Right lobe of liver (tissue), 6 donors: ENCODE measurements around the gene DMWD. TPM values are rescaled to one million over a fixed set of nuclear protein-coding genes. Genes with fewer than 3 reads are reported as not detected.

Experiments
- ATAC-seq, 4 donors: fragments of 200-7000 bp; cut with Tn5 transposase; one replicate each; pipeline ENCODE4 v1.9.1; 2020; ENCODE audit warnings: mild to moderate bottlenecking in 4 of 4, moderate library complexity in 4 of 4
- DNase-seq, 3 donors: peaks; one replicate each; pipeline ENCODE4 v3.0.0-alpha.2; 2020
- H3K27ac ChIP-seq, 3 donors: fragments of 200-600 bp; one replicate each; pipeline ENCODE4 v1.8.0; 2022
- H3K27me3 ChIP-seq, 2 donors: fragments of 200-600 bp; one replicate each; pipeline ENCODE4 v1.8.0; 2022
- H3K36me3 ChIP-seq, 4 donors: fragments of 200-600 bp; sonication (generic) in 1 of 4; one replicate each; pipeline versions ENCODE4 v1.5.1 to v1.8.0; 2017 to 2022; ENCODE audit warnings: control low read depth in 1 of 4
- H3K4me1 ChIP-seq, 4 donors: fragments of 200-600 bp; sonication (generic) in 1 of 4; one replicate each; pipeline versions ENCODE4 v1.5.1 to v1.8.0; 2017 to 2022; ENCODE audit warnings: control low read depth in 1 of 4
- H3K4me3 ChIP-seq, 3 donors: fragments of 200-600 bp; one replicate each; pipeline ENCODE4 v1.8.0; 2022
- H3K9me3 ChIP-seq, 4 donors: fragments of 200-600 bp; sonication (generic) in 1 of 4; one replicate each; pipeline versions ENCODE4 v1.5.1 to v1.8.0; 2017 to 2022; ENCODE audit warnings: control low read depth in 1 of 4
- CTCF ChIP-seq, 4 donors: fragments of 200-600 bp in 3 of 4; fragments of 450-650 bp in 1 of 4; IDR thresholded peaks; one replicate each; pipeline versions ENCODE4 v1.5.1 to v1.8.0; 2016 to 2022; ENCODE audit warnings: antibody characterized with exemption in 4 of 4, mild to moderate bottlenecking in 2 of 4
- POLR2A ChIP-seq: fragments of 450-650 bp; IDR thresholded peaks from one replicate; pipeline ENCODE4 v1.6.1; 2017; ENCODE audit warnings: antibody characterized with exemption, mild to moderate bottlenecking
- WGBS: methylation state at CpG from one replicate; pipeline ENCODE4 v1.1.6; 2018; ENCODE audit warnings: low coverage, low lambda C conversion rate; ENCODE audit not compliant: insufficient coverage; ENCODE audit errors: missing lambda C conversion rate; 5-methylcytosine and 5-hydroxymethylcytosine counted together
- intact Hi-C, 2 donors: fragments of 100-400 bp; cut with DNase I; formaldehyde crosslinking; loops; one replicate each; pipeline versions ENCODE4 v1.11.2 to v1.14.1; 2022
- total RNA-seq, 6 experiments: library from RNA; depleted of rRNA in 2 of 6; stranded (reverse); fragments of >200 nt in 2 of 6; fragmentation: NEBNext Ultra II Directional in 3 of 6; extraction: Animal tissue kit (Norgen Biotek cat#: 25700) in 3 of 6; gene quantifications; one replicate each; pipeline versions ENCODE4 v1.1.0 to v1.2.4, GENCODE V29; 2016 to 2023
- donor health status: DM: no; HTN: yes; CAD: no.
- donor health status: DM: no; HTN: no; CAD: no.
- donor health status: DM: no; HTN: no; CAD: no.
- donor health status: DM: no; HTN: yes; CAD: no.
- donor health status: DM: no; HTN: yes; CAD: no.

DMWD gene
- total RNA-seq, 6 experiments from 2014 or later, result 8.3 to 14.3 (median 11.9) TPM

- WGBS, result 92% methylated on average over 2 of the region's 6 CpGs
- no peak for ATAC-seq
- TF ChIP-seq POLR2A (no peak), CTCF (IDR thresholded peaks at IDR 0.05) (no peak)
- H3K4me3 ChIP-seq, result no peak overlapping the region
- no peaks in the 10 kb centered on the region for H3K27me3 ChIP-seq
- H3K9me3 ChIP-seq, result no peaks in the 10 kb centered on the region
- no peak overlapping the region for H3K27ac ChIP-seq
- no peak for DNase-seq
- intact Hi-C loops, result loop anchor here (10.0 kb wide), 3 partner anchors 65 to 195 kb away; partner anchors contain the start of gene IRF2BP1 (in 1 of the 2)
- peaks cover 0 to 19% (median 7%) of the 10 kb centered on the region in 4 donors for H3K36me3 ChIP-seq
- no peaks in the 10 kb centered on the region for H3K4me1 ChIP-seq
Observed at GRCh38 chr19:45819769-45820168, 27.1 kb upstream of the DMWD start.

- peak; percentile 2 to 20 (median 5) for ATAC-seq
Observed at GRCh38 chr19:45817725-45818301, 25.2 kb upstream of the DMWD start.

GRCh38 chr19:45817010-45817724, 24.5 kb upstream of the DMWD start:
- 14% methylated on average over 19 of the region's 24 CpGs for WGBS
- ATAC-seq, result peak; percentile 90 to 96 (median 92)
- no peak overlapping the region for H3K27ac ChIP-seq
- no peaks in the 10 kb centered on the region for H3K27me3 ChIP-seq
- H3K36me3 ChIP-seq, result peaks cover 0 to 6% (median 0%) of the 10 kb centered on the region in 4 donors
- no peak overlapping the region for H3K4me3 ChIP-seq
- H3K4me1 ChIP-seq, result no peaks in the 10 kb centered on the region
- TF ChIP-seq CTCF (IDR thresholded peaks at IDR 0.05) (peak; percentile 96 to 98 (median 98)), POLR2A (no peak)
- intact Hi-C loops, result loop anchor here (10.0 kb wide), 2 partner anchors 68 to 78 kb away; partner anchors contain the start of gene IRF2BP1 (in 1 of the 2)
- peak; percentile 94 for DNase-seq
- H3K9me3 ChIP-seq, result no peaks in the 10 kb centered on the region

More at GRCh38 chr19:45817725-45818301, 25.2 kb upstream of the DMWD start:
- Histone ChIP-seq H3K27me3 (no peaks in the 10 kb centered on the region), H3K9me3 (no peaks in the 10 kb centered on the region), H3K36me3 (peaks cover 0 to 9% (median 3%) of the 10 kb centered on the region in 4 donors), H3K4me3 (no peak overlapping the region), H3K4me1 (no peaks in the 10 kb centered on the region), H3K27ac (no peak overlapping the region)
- no peak for DNase-seq
- intact Hi-C loops, result loop anchor here (10.0 kb wide), 2 partner anchors 67 to 77 kb away; partner anchors contain the start of gene IRF2BP1 (in 1 of the 2)
- TF ChIP-seq POLR2A, result no peak
- TF ChIP-seq CTCF (IDR thresholded peaks at IDR 0.05), result no peak
- 59% methylated on average over 4 of the region's 19 CpGs for WGBS

GRCh38 chr19:45816236-45817009, 23.8 kb upstream of the DMWD start:
- peaks cover 0 to under 1% (median 0%) of the 10 kb centered on the region in 4 donors for H3K36me3 ChIP-seq
- no peaks in the 10 kb centered on the region for H3K27me3 ChIP-seq
- H3K9me3 ChIP-seq, result no peaks in the 10 kb centered on the region
- 83% methylated on average over 5 of the region's 18 CpGs for WGBS
- TF ChIP-seq POLR2A (no peak), CTCF (IDR thresholded peaks at IDR 0.05) (no peak)
- H3K27ac ChIP-seq, result no peak overlapping the region
- no peak overlapping the region for H3K4me3 ChIP-seq
- intact Hi-C loops, result loop anchor here (10.0 kb wide), 2 partner anchors 68 to 78 kb away; partner anchors contain the start of gene IRF2BP1 (in 1 of the 2)
- no peak for DNase-seq
- ATAC-seq, result peak in 1 of 4 donors; percentile 2
- H3K4me1 ChIP-seq, result no peaks in the 10 kb centered on the region
